ENCODE measurements around the gene TPX2. TPM values are rescaled to one million over a fixed set of nuclear protein-coding genes. Genes with fewer than 3 reads are reported as not detected.

Gene TPX2
- polyA plus RNA-seq (7.1 to 32.5 TPM (median 31.5 TPM) in 3 replicates), polyA minus RNA-seq (6.0 to 27.2 TPM (median 17.3 TPM) in 3 replicates)
- polyA plus RNA-seq (2011; ENCODE audit: low read depth): 1.6 TPM
- polyA plus RNA-seq (2011; cell fraction: cytosol; rRNA removed): 10.2 and 15.7 TPM in 2 replicates
- 12.1 and 13.8 TPM in 2 replicates for polyA plus RNA-seq (2011; cell fraction: nucleus; rRNA removed)
- polyA plus RNA-seq (2012; ENCODE audit: low replicate concordance): 1.7 and 36.0 TPM in 2 replicates
- 8.2 TPM for polyA minus RNA-seq (2011; cell fraction: cytosol; rRNA and poly(A)+ RNA removed)
- polyA minus RNA-seq (2011; cell fraction: nucleus; rRNA and poly(A)+ RNA removed): 5.5 and 10.5 TPM in 2 replicates

- no peak for TF ChIP-seq EZH2 (IDR thresholded peaks at IDR 0.05; ENCODE audit: low read length)
- peak in 2 of 3 experiments; percentile 12 to 23 for TF ChIP-seq CTCF (optimal IDR thresholded peaks at IDR 0.05 in 1 of 3, IDR thresholded peaks at IDR 0.05 in 1 of 3, conservative IDR thresholded peaks at IDR 0.05 in 1 of 3; ENCODE audit: extremely low read depth in 1 of 3, insufficient read depth in 2 of 3, low read length in 3 of 3)
- dilution Hi-C loops (cut with MboI; ENCODE audit: extremely low pct_ligation_motif_present, low sequenced_read_pairs): no loop called here
Observed at GRCh38 chr20:31738729-31739549, at the start of gene TPX2. Gene TPX2 (plus strand): TSS chr20:31739290. CDS start chr20:31757477, 18,187 bp downstream.

GRCh38 chr20:31690124-31690666 lies 48.9 kb upstream of the TPX2 start:
- no peak for FAIRE-seq
- H3K36me3 ChIP-seq (ENCODE audit: control insufficient read depth in 2 of 2, extremely low read depth in 1 of 2, insufficient read depth in 2 of 2, low read length in 2 of 2): peaks cover 16 to 39% of the 10 kb centered on the region in 2 experiments
- TF ChIP-seq CTCF (optimal IDR thresholded peaks at IDR 0.05 in 1 of 3, IDR thresholded peaks at IDR 0.05 in 1 of 3, conservative IDR thresholded peaks at IDR 0.05 in 1 of 3; ENCODE audit: extremely low read depth in 1 of 3, insufficient read depth in 2 of 3, low read length in 3 of 3) (no peak), EZH2 (IDR thresholded peaks at IDR 0.05; ENCODE audit: low read length) (no peak)
- no peak for DNase-seq (ENCODE audit: low read depth, low spot score)
- H3K79me2 ChIP-seq (ENCODE audit: control insufficient read depth, insufficient read depth, low read length): peaks cover 90% of the 10 kb centered on the region
- H3K9me1 ChIP-seq (ENCODE audit: control insufficient read depth, extremely low read depth, insufficient read depth, low read length): no peaks in the 10 kb centered on the region
- H3K9ac ChIP-seq (ENCODE audit: control insufficient read depth, extremely low read depth, insufficient read depth, low read length): no peak overlapping the region
- no peaks in the 10 kb centered on the region for H4K20me1 ChIP-seq (ENCODE audit: control insufficient read depth, extremely low read depth, insufficient read depth, low read length)
- no peak overlapping the region for H3K27ac ChIP-seq (ENCODE audit: control insufficient read depth, insufficient read depth, low read length)
- H2AFZ ChIP-seq (ENCODE audit: control insufficient read depth, low read length): no peak overlapping the region
- H3K4me1 ChIP-seq (ENCODE audit: control insufficient read depth, extremely low read depth, insufficient read depth, low read length): peaks cover 16% of the 10 kb centered on the region
- H3K27me3 ChIP-seq (ENCODE audit: control insufficient read depth, extremely low read depth, insufficient read depth, low read length): no peaks in the 10 kb centered on the region
- no peak overlapping the region for H3K4me2 ChIP-seq (ENCODE audit: control insufficient read depth, extremely low read depth, insufficient read depth, low read depth, low read length)
- H3K4me3 ChIP-seq (ENCODE audit: control insufficient read depth in 2 of 3, extremely low read depth in 1 of 3, insufficient read depth in 2 of 3, low read depth in 1 of 3, low read length in 3 of 3): no peak overlapping the region
- H3K9me3 ChIP-seq (ENCODE audit: control insufficient read depth, low read depth, low read length): no peaks in the 10 kb centered on the region
- dilution Hi-C loops (cut with MboI; ENCODE audit: extremely low pct_ligation_motif_present, low sequenced_read_pairs): no loop called here

More at GRCh38 chr20:31738729-31739549, at the start of gene TPX2:
- H3K9ac ChIP-seq (ENCODE audit: control insufficient read depth, extremely low read depth, insufficient read depth, low read length): peak within 1 kb of the TSS; percentile 93
- H3K4me2 ChIP-seq (ENCODE audit: control insufficient read depth, extremely low read depth, insufficient read depth, low read depth, low read length): peak within 1 kb of the TSS; percentile 86
- H3K27me3 ChIP-seq (ENCODE audit: control insufficient read depth, extremely low read depth, insufficient read depth, low read length): no peaks in the 10 kb centered on the region
- FAIRE-seq (peak; percentile 44), DNase-seq (ENCODE audit: low read depth, low spot score) (no peak)
- H3K4me1 ChIP-seq (ENCODE audit: control insufficient read depth, extremely low read depth, insufficient read depth, low read length): peaks cover 13% of the 10 kb centered on the region
- H3K79me2 ChIP-seq (ENCODE audit: control insufficient read depth, insufficient read depth, low read length): peaks cover 47% of the 10 kb centered on the region
- H3K27ac ChIP-seq (ENCODE audit: control insufficient read depth, insufficient read depth, low read length): peak within 1 kb of the TSS; percentile 89
- peak within 1 kb of the TSS; percentile 79 to 98 (median 95) for H3K4me3 ChIP-seq (ENCODE audit: control insufficient read depth in 2 of 3, extremely low read depth in 1 of 3, insufficient read depth in 2 of 3, low read depth in 1 of 3, low read length in 3 of 3)
- no peaks in the 10 kb centered on the region for H4K20me1 ChIP-seq (ENCODE audit: control insufficient read depth, extremely low read depth, insufficient read depth, low read length)
- H3K9me3 ChIP-seq (ENCODE audit: control insufficient read depth, low read depth, low read length): no peaks in the 10 kb centered on the region
- no peaks in the 10 kb centered on the region for H3K9me1 ChIP-seq (ENCODE audit: control insufficient read depth, extremely low read depth, insufficient read depth, low read length)
- H2AFZ ChIP-seq (ENCODE audit: control insufficient read depth, low read length): peak within 1 kb of the TSS; percentile 98
- no peaks in the 10 kb centered on the region for H3K36me3 ChIP-seq (ENCODE audit: control insufficient read depth in 2 of 2, extremely low read depth in 1 of 2, insufficient read depth in 2 of 2, low read length in 2 of 2)

Measured in keratinocyte (primary cell).